ENCODE data around the gene PLB1.

DNA sequence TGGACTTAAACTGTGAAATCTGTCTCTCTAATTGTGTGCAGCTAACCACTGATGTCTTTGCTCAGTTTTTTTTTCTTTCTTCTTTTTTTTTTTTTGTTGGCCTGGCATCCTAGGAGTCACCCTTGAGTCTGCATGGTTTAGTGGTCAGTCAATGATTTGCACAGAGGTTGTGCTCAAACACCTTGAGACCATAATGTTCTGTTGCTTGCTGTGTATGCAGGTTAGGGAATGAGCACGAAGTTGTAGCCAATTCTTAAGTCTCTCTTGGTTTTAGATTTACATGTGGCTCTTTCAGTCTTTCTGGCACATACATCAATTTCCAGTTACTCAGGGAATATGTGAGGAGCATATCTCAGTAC lies 16.7 kb downstream of the PLB1 start:
- TF ChIP-seq POLR2A (IDR thresholded peaks at IDR 0.05), result no peak
- TF ChIP-seq, protein P1, sequence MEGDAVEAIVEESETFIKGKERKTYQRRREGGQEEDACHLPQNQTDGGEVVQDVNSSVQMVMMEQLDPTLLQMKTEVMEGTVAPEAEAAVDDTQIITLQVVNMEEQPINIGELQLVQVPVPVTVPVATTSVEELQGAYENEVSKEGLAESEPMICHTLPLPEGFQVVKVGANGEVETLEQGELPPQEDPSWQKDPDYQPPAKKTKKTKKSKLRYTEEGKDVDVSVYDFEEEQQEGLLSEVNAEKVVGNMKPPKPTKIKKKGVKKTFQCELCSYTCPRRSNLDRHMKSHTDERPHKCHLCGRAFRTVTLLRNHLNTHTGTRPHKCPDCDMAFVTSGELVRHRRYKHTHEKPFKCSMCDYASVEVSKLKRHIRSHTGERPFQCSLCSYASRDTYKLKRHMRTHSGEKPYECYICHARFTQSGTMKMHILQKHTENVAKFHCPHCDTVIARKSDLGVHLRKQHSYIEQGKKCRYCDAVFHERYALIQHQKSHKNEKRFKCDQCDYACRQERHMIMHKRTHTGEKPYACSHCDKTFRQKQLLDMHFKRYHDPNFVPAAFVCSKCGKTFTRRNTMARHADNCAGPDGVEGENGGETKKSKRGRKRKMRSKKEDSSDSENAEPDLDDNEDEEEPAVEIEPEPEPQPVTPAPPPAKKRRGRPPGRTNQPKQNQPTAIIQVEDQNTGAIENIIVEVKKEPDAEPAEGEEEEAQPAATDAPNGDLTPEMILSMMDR (IDR thresholded peaks at IDR 0.05), result no peak
- TF ChIP-seq POLR2AphosphoS5 (IDR thresholded peaks at IDR 0.05; ENCODE audit: insufficient read depth in 1 of 2, low read depth in 1 of 2), result no peak
